ENCODE results near the gene FBXW8.
A peak's percentile ranks its signal among the peaks of the same experiment; 100 is the strongest.

The FBXW8 gene

GRCh38 chr12:117064049-117064448, 153.3 kb downstream of the FBXW8 start:
- Mint-ChIP-seq H3K4me1 (peaks cover 32% of the 10 kb centered on the region), H3K36me3 (no peaks in the 10 kb centered on the region), H3K27me3 (no peaks in the 10 kb centered on the region), H3K27ac (peak overlapping the region; percentile 96), H3K4me3 (no peak overlapping the region), H3K9me3 (no peaks in the 10 kb centered on the region)

- H3K4me1 Mint-ChIP-seq: peaks cover 32% of the 10 kb centered on the region
- no peaks in the 10 kb centered on the region for H3K9me3 Mint-ChIP-seq
- no peak overlapping the region for H3K4me3 Mint-ChIP-seq
- H3K27me3 Mint-ChIP-seq: no peaks in the 10 kb centered on the region
- no peaks in the 10 kb centered on the region for H3K36me3 Mint-ChIP-seq
- H3K27ac Mint-ChIP-seq: peak overlapping the region; percentile 75
Observed at GRCh38 chr12:117064596-117064995, 153.8 kb downstream of the FBXW8 start.

- H3K4me1 Mint-ChIP-seq: peaks cover 32% of the 10 kb centered on the region
- H3K9me3 Mint-ChIP-seq: no peaks in the 10 kb centered on the region
- no peaks in the 10 kb centered on the region for H3K36me3 Mint-ChIP-seq
- no peak overlapping the region for H3K27ac Mint-ChIP-seq
- no peaks in the 10 kb centered on the region for H3K27me3 Mint-ChIP-seq
- no peak overlapping the region for H3K4me3 Mint-ChIP-seq
Observed at GRCh38 chr12:117067016-117067415, 156.3 kb downstream of the FBXW8 start.

GRCh38 chr12:117067638-117068037, 156.9 kb downstream of the FBXW8 start:
- H3K27me3 Mint-ChIP-seq: no peaks in the 10 kb centered on the region
- no peak overlapping the region for H3K27ac Mint-ChIP-seq
- no peak overlapping the region for H3K4me3 Mint-ChIP-seq
- no peaks in the 10 kb centered on the region for H3K36me3 Mint-ChIP-seq
- H3K9me3 Mint-ChIP-seq: no peaks in the 10 kb centered on the region
- peaks cover 28% of the 10 kb centered on the region for H3K4me1 Mint-ChIP-seq

GRCh38 chr12:117068492-117068891, 157.7 kb downstream of the FBXW8 start:
- Mint-ChIP-seq H3K4me1 (peaks cover 20% of the 10 kb centered on the region), H3K4me3 (no peak overlapping the region), H3K36me3 (no peaks in the 10 kb centered on the region), H3K27me3 (no peaks in the 10 kb centered on the region), H3K9me3 (no peaks in the 10 kb centered on the region), H3K27ac (no peak overlapping the region)

- H3K27me3 Mint-ChIP-seq: no peaks in the 10 kb centered on the region
- no peaks in the 10 kb centered on the region for H3K9me3 Mint-ChIP-seq
- H3K4me3 Mint-ChIP-seq: no peak overlapping the region
- peaks cover 12% of the 10 kb centered on the region for H3K4me1 Mint-ChIP-seq
- no peaks in the 10 kb centered on the region for H3K36me3 Mint-ChIP-seq
- no peak overlapping the region for H3K27ac Mint-ChIP-seq
Observed at GRCh38 chr12:117069101-117069797, 158.5 kb downstream of the FBXW8 start.

GRCh38 chr12:117069926-117070900, 159.5 kb downstream of the FBXW8 start:
- Mint-ChIP-seq H3K27ac (peak overlapping the region; percentile 46), H3K4me1 (peaks cover 5% of the 10 kb centered on the region), H3K9me3 (no peaks in the 10 kb centered on the region), H3K4me3 (no peak overlapping the region), H3K36me3 (no peaks in the 10 kb centered on the region), H3K27me3 (no peaks in the 10 kb centered on the region)

- no peak overlapping the region for H3K4me3 Mint-ChIP-seq
- peaks cover 4% of the 10 kb centered on the region for H3K4me1 Mint-ChIP-seq
- no peaks in the 10 kb centered on the region for H3K9me3 Mint-ChIP-seq
- H3K27ac Mint-ChIP-seq: no peak overlapping the region
- H3K27me3 Mint-ChIP-seq: no peaks in the 10 kb centered on the region
- no peaks in the 10 kb centered on the region for H3K36me3 Mint-ChIP-seq
Observed at GRCh38 chr12:117071009-117071408, 160.3 kb downstream of the FBXW8 start.

- H3K36me3 Mint-ChIP-seq: no peaks in the 10 kb centered on the region
- peaks cover 6% of the 10 kb centered on the region for H3K4me1 Mint-ChIP-seq
- H3K4me3 Mint-ChIP-seq: no peak overlapping the region
- H3K27ac Mint-ChIP-seq: no peak overlapping the region
- no peaks in the 10 kb centered on the region for H3K9me3 Mint-ChIP-seq
- H3K27me3 Mint-ChIP-seq: no peaks in the 10 kb centered on the region
Observed at GRCh38 chr12:117072106-117072505, 161.4 kb downstream of the FBXW8 start.

GRCh38 chr12:117072736-117073490, 162.2 kb downstream of the FBXW8 start:
- Mint-ChIP-seq H3K4me1 (peaks cover 7% of the 10 kb centered on the region), H3K9me3 (no peaks in the 10 kb centered on the region), H3K27me3 (no peaks in the 10 kb centered on the region), H3K27ac (no peak overlapping the region), H3K4me3 (no peak overlapping the region), H3K36me3 (no peaks in the 10 kb centered on the region)

GRCh38 chr12:117073611-117074010, 162.9 kb downstream of the FBXW8 start:
- Mint-ChIP-seq H3K27ac (no peak overlapping the region), H3K36me3 (no peaks in the 10 kb centered on the region), H3K27me3 (no peaks in the 10 kb centered on the region), H3K9me3 (no peaks in the 10 kb centered on the region), H3K4me3 (no peak overlapping the region), H3K4me1 (peaks cover 7% of the 10 kb centered on the region)

GRCh38 chr12:117076410-117077372, 165.9 kb downstream of the FBXW8 start:
- H3K36me3 Mint-ChIP-seq: no peaks in the 10 kb centered on the region

GRCh38 chr12:117079487-117079886, 168.7 kb downstream of the FBXW8 start:
- H3K4me1 Mint-ChIP-seq: peaks cover 7% of the 10 kb centered on the region
- H3K27ac Mint-ChIP-seq: no peak overlapping the region
- H3K9me3 Mint-ChIP-seq: no peaks in the 10 kb centered on the region
- no peak overlapping the region for H3K4me3 Mint-ChIP-seq
- H3K36me3 Mint-ChIP-seq: no peaks in the 10 kb centered on the region
- H3K27me3 Mint-ChIP-seq: no peaks in the 10 kb centered on the region

More at GRCh38 chr12:117076410-117077372, 165.9 kb downstream of the FBXW8 start:
- H3K27me3 Mint-ChIP-seq: no peaks in the 10 kb centered on the region
- no peaks in the 10 kb centered on the region for H3K9me3 Mint-ChIP-seq
- H3K27ac Mint-ChIP-seq: no peak overlapping the region
- no peak overlapping the region for H3K4me3 Mint-ChIP-seq
- peaks cover 7% of the 10 kb centered on the region for H3K4me1 Mint-ChIP-seq

GRCh38 chr12:117080661-117081144, 170.0 kb downstream of the FBXW8 start:
- Mint-ChIP-seq H3K4me1 (peaks cover 7% of the 10 kb centered on the region), H3K36me3 (no peaks in the 10 kb centered on the region), H3K27ac (no peak overlapping the region), H3K9me3 (no peaks in the 10 kb centered on the region), H3K27me3 (no peaks in the 10 kb centered on the region), H3K4me3 (no peak overlapping the region)

Measured in activated naive CD4-positive, alpha-beta T cell treated with anti-CD3 and anti-CD28 coated beads, Interleukin-2, amount 50 U/mL, for 24 hours (primary cell).